BLaER1 (cell line): Measurements from ENCODE around the gene RIGI.

Experiments
- H3K27ac ChIP-seq: shearing (Covaris generic); formaldehyde crosslinking; 2 replicates; pipeline ENCODE4 v1.8.1; 2022
- H3K27me3 ChIP-seq: shearing (Covaris generic); formaldehyde crosslinking; 2 replicates; pipeline ENCODE4 v1.8.1; 2022
- H3K36me3 ChIP-seq: shearing (Covaris generic); formaldehyde crosslinking; 2 replicates; pipeline ENCODE4 v1.8.1; 2022
- H3K4me1 ChIP-seq: shearing (Covaris generic); formaldehyde crosslinking; 2 replicates; pipeline ENCODE4 v1.8.1; 2022
- H3K4me2 ChIP-seq: shearing (Covaris generic); formaldehyde crosslinking; 2 replicates; pipeline ENCODE4 v1.8.1; 2022
- H3K4me3 ChIP-seq: shearing (Covaris generic); formaldehyde crosslinking; 2 replicates; pipeline ENCODE4 v1.8.1; 2022
- H3K9ac ChIP-seq: shearing (Covaris generic); formaldehyde crosslinking; 2 replicates; pipeline ENCODE4 v1.8.1; 2022
- H3K9me3 ChIP-seq: shearing (Covaris generic); formaldehyde crosslinking; 2 replicates; pipeline ENCODE4 v1.8.1; 2022
- H4K20me1 ChIP-seq: shearing (Covaris generic); formaldehyde crosslinking; 2 replicates; pipeline ENCODE4 v1.8.1; 2022
- Cebpa-rat ChIP-seq: shearing (Covaris generic); IDR thresholded peaks from 2 replicates; pipeline ENCODE4 v1.8.1; 2022

Gene RIGI

GRCh38 chr9:32503008-32503407, 23.0 kb downstream of the RIGI start:
- H3K27ac ChIP-seq: no peak overlapping the region
- no peak overlapping the region for H3K9ac ChIP-seq
- no peaks in the 10 kb centered on the region for H3K9me3 ChIP-seq
- no peaks in the 10 kb centered on the region for H4K20me1 ChIP-seq
- no peaks in the 10 kb centered on the region for H3K4me1 ChIP-seq
- no peak for TF ChIP-seq Cebpa-rat
- no peak overlapping the region for H3K4me2 ChIP-seq
- H3K27me3 ChIP-seq: no peaks in the 10 kb centered on the region
- H3K4me3 ChIP-seq: no peak overlapping the region
- peaks cover 31% of the 10 kb centered on the region for H3K36me3 ChIP-seq

- Histone ChIP-seq H3K4me3 (no peak overlapping the region), H3K4me2 (no peak overlapping the region), H3K4me1 (no peaks in the 10 kb centered on the region), H3K36me3 (peaks cover 35% of the 10 kb centered on the region), H3K9me3 (no peaks in the 10 kb centered on the region), H3K9ac (no peak overlapping the region), H4K20me1 (no peaks in the 10 kb centered on the region), H3K27ac (no peak overlapping the region), H3K27me3 (no peaks in the 10 kb centered on the region)
- no peak for TF ChIP-seq Cebpa-rat
Observed at GRCh38 chr9:32502464-32502863, 23.5 kb downstream of the RIGI start.

- TF ChIP-seq Cebpa-rat: no peak
- no peak overlapping the region for H3K27ac ChIP-seq
- no peak overlapping the region for H3K4me2 ChIP-seq
- H4K20me1 ChIP-seq: no peaks in the 10 kb centered on the region
- H3K27me3 ChIP-seq: no peaks in the 10 kb centered on the region
- no peaks in the 10 kb centered on the region for H3K4me1 ChIP-seq
- H3K9me3 ChIP-seq: no peaks in the 10 kb centered on the region
- H3K4me3 ChIP-seq: no peak overlapping the region
- H3K9ac ChIP-seq: no peak overlapping the region
- H3K36me3 ChIP-seq: peaks cover 35% of the 10 kb centered on the region
Observed at GRCh38 chr9:32501868-32502267, 24.1 kb downstream of the RIGI start.

GRCh38 chr9:32500768-32501167, 25.2 kb downstream of the RIGI start:
- Histone ChIP-seq H3K4me1 (no peaks in the 10 kb centered on the region), H3K9me3 (no peaks in the 10 kb centered on the region), H3K9ac (no peak overlapping the region), H3K27me3 (no peaks in the 10 kb centered on the region), H4K20me1 (no peaks in the 10 kb centered on the region), H3K36me3 (peaks cover 43% of the 10 kb centered on the region), H3K4me3 (no peak overlapping the region), H3K27ac (no peak overlapping the region), H3K4me2 (no peak overlapping the region)
- TF ChIP-seq Cebpa-rat: no peak

GRCh38 chr9:32497921-32498320, 28.1 kb downstream of the RIGI start:
- no peak overlapping the region for H3K27ac ChIP-seq
- H3K4me1 ChIP-seq: no peaks in the 10 kb centered on the region
- H3K4me2 ChIP-seq: no peak overlapping the region
- TF ChIP-seq Cebpa-rat: no peak
- no peaks in the 10 kb centered on the region for H3K9me3 ChIP-seq
- no peak overlapping the region for H3K9ac ChIP-seq
- no peaks in the 10 kb centered on the region for H3K27me3 ChIP-seq
- no peak overlapping the region for H3K4me3 ChIP-seq
- peaks cover 55% of the 10 kb centered on the region for H3K36me3 ChIP-seq
- no peaks in the 10 kb centered on the region for H4K20me1 ChIP-seq

GRCh38 chr9:32490601-32491000, 35.4 kb downstream of the RIGI start:
- H3K4me1 ChIP-seq: no peaks in the 10 kb centered on the region
- peaks cover 55% of the 10 kb centered on the region for H3K36me3 ChIP-seq
- H3K4me2 ChIP-seq: no peak overlapping the region
- H3K27ac ChIP-seq: no peak overlapping the region
- H3K4me3 ChIP-seq: no peak overlapping the region
- H4K20me1 ChIP-seq: no peaks in the 10 kb centered on the region
- no peaks in the 10 kb centered on the region for H3K9me3 ChIP-seq
- no peak for TF ChIP-seq Cebpa-rat
- no peak overlapping the region for H3K9ac ChIP-seq
- H3K27me3 ChIP-seq: no peaks in the 10 kb centered on the region

- no peak overlapping the region for H3K27ac ChIP-seq
- no peaks in the 10 kb centered on the region for H3K4me1 ChIP-seq
- H3K27me3 ChIP-seq: no peaks in the 10 kb centered on the region
- no peak overlapping the region for H3K4me2 ChIP-seq
- H3K9me3 ChIP-seq: no peaks in the 10 kb centered on the region
- H4K20me1 ChIP-seq: no peaks in the 10 kb centered on the region
- H3K4me3 ChIP-seq: no peak overlapping the region
- no peak for TF ChIP-seq Cebpa-rat
- no peak overlapping the region for H3K9ac ChIP-seq
- H3K36me3 ChIP-seq: peaks cover 69% of the 10 kb centered on the region
Observed at GRCh38 chr9:32487981-32488380, 38.0 kb downstream of the RIGI start.

GRCh38 chr9:32486839-32487562, 39.0 kb downstream of the RIGI start:
- Histone ChIP-seq H4K20me1 (no peaks in the 10 kb centered on the region), H3K9ac (no peak overlapping the region), H3K4me1 (no peaks in the 10 kb centered on the region), H3K4me2 (no peak overlapping the region), H3K36me3 (peaks cover 72% of the 10 kb centered on the region), H3K9me3 (no peaks in the 10 kb centered on the region), H3K27ac (no peak overlapping the region), H3K27me3 (no peaks in the 10 kb centered on the region), H3K4me3 (no peak overlapping the region)
- no peak for TF ChIP-seq Cebpa-rat

GRCh38 chr9:32483343-32483742, 42.7 kb downstream of the RIGI start:
- Histone ChIP-seq H3K36me3 (peaks cover 86% of the 10 kb centered on the region), H3K27ac (no peak overlapping the region), H3K4me3 (no peak overlapping the region), H3K27me3 (no peaks in the 10 kb centered on the region), H3K4me1 (no peaks in the 10 kb centered on the region), H3K4me2 (no peak overlapping the region), H3K9ac (no peak overlapping the region), H3K9me3 (no peaks in the 10 kb centered on the region), H4K20me1 (no peaks in the 10 kb centered on the region)
- no peak for TF ChIP-seq Cebpa-rat
